Effector memory CD4-positive, alpha-beta T cell (primary cell): ENCODE data around the gene RGS6.

Experiments used
- DNase-seq, 3 donors: peaks; one replicate each; pipeline ENCODE4 v3.0.0-alpha.2; 2020
- H3K27ac ChIP-seq: 2 replicates; pipeline ENCODE4 v1.7.0; 2013; ENCODE audit warnings: mild to moderate bottlenecking, low read length, moderate library complexity; ENCODE audit not compliant: insufficient read depth, poor library complexity, severe bottlenecking
- H3K27me3 ChIP-seq: replicated peaks from 2 replicates; pipeline ENCODE4 v1.7.0; 2013; ENCODE audit warnings: mild to moderate bottlenecking, low read length; ENCODE audit not compliant: insufficient read depth, control insufficient read depth, poor library complexity, severe bottlenecking
- H3K36me3 ChIP-seq: 2 replicates; pipeline ENCODE4 v1.7.0; 2013; ENCODE audit warnings: mild to moderate bottlenecking, low read length, moderate library complexity; ENCODE audit not compliant: control insufficient read depth, insufficient read depth
- H3K4me1 ChIP-seq: 2 replicates; pipeline ENCODE4 v1.7.0; 2013; ENCODE audit warnings: low read length, mild to moderate bottlenecking; ENCODE audit not compliant: control insufficient read depth, insufficient read depth, poor library complexity, severe bottlenecking
- H3K4me3 ChIP-seq: 2 replicates; pipeline ENCODE4 v1.7.0; 2013; ENCODE audit warnings: low read length, low read depth, mild to moderate bottlenecking; ENCODE audit not compliant: insufficient read depth, poor library complexity, severe bottlenecking
- H3K9me3 ChIP-seq: 2 replicates; pipeline ENCODE4 v1.7.0; 2013; ENCODE audit warnings: mild to moderate bottlenecking, low read length, moderate library complexity; ENCODE audit not compliant: control insufficient read depth

Gene RGS6

DNA sequence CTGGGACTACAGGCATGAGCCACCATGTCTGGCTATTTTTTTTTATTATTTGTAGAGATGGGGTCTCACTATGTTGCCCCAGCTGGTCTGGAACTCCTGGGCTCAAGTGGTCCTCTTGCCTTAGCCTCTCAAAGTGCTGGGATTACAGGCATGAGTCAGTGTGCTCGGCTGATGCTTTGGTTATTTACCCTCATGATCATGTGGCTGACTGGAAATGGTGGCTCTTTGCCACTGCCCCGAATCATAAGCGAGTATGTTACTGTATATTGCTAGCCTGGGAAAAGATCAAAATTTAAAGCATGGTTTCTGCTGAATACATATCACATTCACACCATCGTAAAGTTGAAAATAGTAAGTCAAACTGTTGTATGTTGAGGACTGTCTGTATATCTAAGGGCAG is 101.1 kb downstream of the RGS6 start:
- H3K9me3 ChIP-seq: no peaks in the 10 kb centered on the region
- no peaks in the 10 kb centered on the region for H3K4me1 ChIP-seq
- no peak overlapping the region for H3K4me3 ChIP-seq
- H3K27ac ChIP-seq: no peak overlapping the region
- no peaks in the 10 kb centered on the region for H3K27me3 ChIP-seq
- no peak for DNase-seq
- H3K36me3 ChIP-seq: no peaks in the 10 kb centered on the region

DNA sequence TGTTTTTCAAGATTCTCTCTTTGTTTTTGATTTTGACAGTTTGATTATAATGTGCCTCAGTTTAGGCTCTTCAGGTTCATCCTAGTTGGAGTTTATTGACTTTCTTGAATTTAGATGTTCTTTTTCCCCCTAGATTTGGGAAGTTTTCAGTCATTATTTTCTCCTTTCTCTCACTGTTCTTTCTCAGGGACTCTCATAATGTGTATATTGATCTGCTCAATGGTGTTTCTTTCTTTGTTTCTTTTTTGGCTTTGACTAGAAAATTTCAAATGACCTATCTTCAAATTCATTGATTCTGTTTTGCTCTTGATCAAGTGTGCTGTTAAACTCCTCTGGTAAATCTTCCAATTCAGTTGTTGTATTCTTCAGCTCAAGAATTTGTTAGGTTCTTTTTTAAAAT is 108.3 kb downstream of the RGS6 start:
- no peak overlapping the region for H3K4me3 ChIP-seq
- no peaks in the 10 kb centered on the region for H3K36me3 ChIP-seq
- H3K27ac ChIP-seq: no peak overlapping the region
- no peak for DNase-seq
- H3K27me3 ChIP-seq: no peaks in the 10 kb centered on the region
- H3K9me3 ChIP-seq: no peaks in the 10 kb centered on the region
- H3K4me1 ChIP-seq: no peaks in the 10 kb centered on the region

DNA sequence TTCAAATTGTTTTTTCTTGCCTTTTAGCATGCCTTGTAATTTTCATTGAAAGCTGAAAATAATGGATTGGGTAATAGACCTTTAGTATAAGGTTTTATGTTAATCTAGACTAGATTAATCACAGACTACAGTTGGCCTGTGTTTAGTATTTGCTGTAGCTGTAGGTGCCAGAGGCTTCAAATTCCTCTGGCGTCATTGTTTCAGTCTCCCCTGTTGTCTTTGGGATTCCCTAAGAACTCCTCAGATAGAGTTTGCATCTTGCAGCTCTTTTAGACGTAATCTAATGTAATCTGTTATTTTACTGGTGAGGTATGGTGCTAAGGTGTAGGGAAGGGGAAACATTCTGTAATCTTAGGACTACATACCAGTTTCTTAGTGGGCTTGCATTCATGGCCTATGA is 113.0 kb downstream of the RGS6 start:
- no peak for DNase-seq
- no peaks in the 10 kb centered on the region for H3K4me1 ChIP-seq
- H3K4me3 ChIP-seq: no peak overlapping the region
- H3K36me3 ChIP-seq: no peaks in the 10 kb centered on the region
- H3K27me3 ChIP-seq: no peaks in the 10 kb centered on the region
- H3K9me3 ChIP-seq: no peaks in the 10 kb centered on the region
- no peak overlapping the region for H3K27ac ChIP-seq

DNA sequence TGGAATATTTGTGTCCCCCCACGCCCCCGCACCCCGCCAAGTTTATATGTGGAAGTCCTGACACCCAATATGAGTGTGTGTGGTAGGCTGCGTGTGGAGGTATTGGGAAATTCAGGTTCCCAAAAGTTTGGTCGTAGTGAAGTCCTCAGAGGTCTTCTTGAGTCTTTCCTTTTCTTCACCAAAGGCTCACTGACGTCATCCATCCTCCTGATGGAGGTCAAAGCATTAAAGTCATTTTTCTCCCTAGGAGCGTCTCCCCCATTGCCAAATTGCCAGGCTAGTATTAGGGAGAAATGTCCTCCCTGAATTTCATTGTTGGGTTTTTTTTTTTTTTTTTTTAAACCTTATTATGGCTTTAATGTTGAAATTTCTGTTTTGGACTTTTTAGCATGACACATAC is 113.7 kb downstream of the RGS6 start:
- Histone ChIP-seq H3K4me3 (no peak overlapping the region), H3K9me3 (no peaks in the 10 kb centered on the region), H3K27ac (no peak overlapping the region), H3K27me3 (no peaks in the 10 kb centered on the region), H3K4me1 (no peaks in the 10 kb centered on the region), H3K36me3 (no peaks in the 10 kb centered on the region)
- DNase-seq: no peak

DNA sequence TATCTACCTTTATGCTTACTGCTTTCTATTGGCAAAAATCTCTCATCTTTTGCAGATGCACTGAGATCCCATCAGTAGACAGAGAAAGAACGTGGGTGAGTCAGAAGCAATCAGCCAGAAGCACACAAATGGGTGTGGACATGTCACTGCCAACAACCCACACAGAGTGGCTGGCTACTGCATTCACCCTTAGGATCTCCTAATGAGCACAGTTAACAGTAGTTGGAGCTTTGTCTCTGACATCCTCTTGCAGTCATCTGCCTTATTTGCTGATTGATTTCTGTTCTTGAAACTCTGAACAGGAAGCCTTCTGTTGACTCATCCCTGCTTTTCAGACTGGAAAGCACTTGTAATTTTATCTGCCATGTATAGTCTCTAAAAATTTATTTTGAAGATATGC is 117.2 kb downstream of the RGS6 start:
- no peaks in the 10 kb centered on the region for H3K4me1 ChIP-seq

DNA sequence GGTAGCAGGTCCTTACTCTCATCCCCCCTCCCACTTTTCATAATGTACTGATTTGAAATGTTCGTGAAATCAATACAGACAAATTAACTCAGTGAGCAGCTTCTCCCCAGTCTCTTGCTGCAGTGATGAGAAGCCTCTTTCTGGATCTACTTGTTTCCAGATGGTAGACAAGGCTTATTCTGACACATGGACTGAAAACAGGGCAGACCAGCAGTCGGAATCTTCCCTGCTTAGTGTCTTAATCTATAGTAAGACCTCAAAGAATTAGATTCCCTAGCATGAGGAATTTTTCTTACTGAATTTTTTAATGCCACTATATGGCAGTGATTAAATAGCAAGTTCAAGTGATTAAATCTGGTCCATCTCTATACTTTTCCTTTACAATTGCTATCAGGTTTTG is 120.1 kb downstream of the RGS6 start:
- no peaks in the 10 kb centered on the region for H3K4me1 ChIP-seq
- H3K27ac ChIP-seq: no peak overlapping the region
- no peaks in the 10 kb centered on the region for H3K27me3 ChIP-seq
- no peak overlapping the region for H3K4me3 ChIP-seq
- H3K9me3 ChIP-seq: no peaks in the 10 kb centered on the region
- DNase-seq: no peak
- H3K36me3 ChIP-seq: no peaks in the 10 kb centered on the region

More for the DNA sequence above, 117.2 kb downstream of the RGS6 start:
- H3K36me3 ChIP-seq: no peaks in the 10 kb centered on the region
- H3K9me3 ChIP-seq: no peaks in the 10 kb centered on the region
- DNase-seq: no peak
- H3K4me3 ChIP-seq: no peak overlapping the region
- H3K27ac ChIP-seq: no peak overlapping the region
- H3K27me3 ChIP-seq: no peaks in the 10 kb centered on the region

DNA sequence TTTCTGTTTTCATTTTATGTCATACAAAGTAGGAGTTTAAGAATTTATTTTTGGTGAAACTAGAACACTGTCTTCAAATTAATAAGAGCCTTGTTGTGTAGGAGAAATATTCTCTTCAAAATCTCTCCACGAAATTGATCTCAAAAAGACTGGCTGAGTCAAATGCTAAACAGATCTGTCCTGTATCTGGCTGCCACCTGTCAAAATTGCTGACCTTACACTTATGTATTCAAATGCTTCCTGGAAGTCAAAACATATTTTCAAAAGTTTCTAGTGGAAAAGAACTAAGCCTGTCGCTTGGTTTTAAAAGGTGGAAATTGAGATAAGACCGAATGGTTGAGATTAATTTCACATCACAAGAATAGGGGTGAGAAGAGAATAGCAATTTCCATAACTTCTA is 121.4 kb downstream of the RGS6 start:
- DNase-seq: no peak
- Histone ChIP-seq H3K36me3 (no peaks in the 10 kb centered on the region), H3K4me3 (no peak overlapping the region), H3K27ac (no peak overlapping the region), H3K9me3 (no peaks in the 10 kb centered on the region), H3K4me1 (no peaks in the 10 kb centered on the region), H3K27me3 (no peaks in the 10 kb centered on the region)

DNA sequence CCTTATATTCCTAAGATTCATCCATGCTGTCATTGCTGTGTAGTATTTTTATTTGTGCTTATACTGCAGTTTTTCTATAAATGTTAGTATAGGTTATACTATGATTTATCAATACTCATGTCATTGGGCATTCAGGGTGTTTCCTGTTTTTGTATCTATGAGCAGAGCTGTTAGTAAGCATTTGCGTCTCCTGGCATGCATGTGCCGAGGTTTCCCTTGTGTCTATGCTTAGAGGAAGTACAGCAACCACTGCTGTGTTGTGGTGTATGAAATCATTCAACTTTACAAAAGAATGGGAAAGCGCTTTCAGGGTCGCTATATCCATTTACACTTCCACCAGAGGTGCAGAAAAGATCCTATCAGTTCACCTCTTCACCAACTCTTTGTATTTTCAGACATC is 122.7 kb downstream of the RGS6 start:
- Histone ChIP-seq H3K27me3 (no peaks in the 10 kb centered on the region), H3K9me3 (no peaks in the 10 kb centered on the region), H3K4me1 (no peaks in the 10 kb centered on the region), H3K4me3 (no peak overlapping the region), H3K36me3 (no peaks in the 10 kb centered on the region), H3K27ac (no peak overlapping the region)
- no peak for DNase-seq

DNA sequence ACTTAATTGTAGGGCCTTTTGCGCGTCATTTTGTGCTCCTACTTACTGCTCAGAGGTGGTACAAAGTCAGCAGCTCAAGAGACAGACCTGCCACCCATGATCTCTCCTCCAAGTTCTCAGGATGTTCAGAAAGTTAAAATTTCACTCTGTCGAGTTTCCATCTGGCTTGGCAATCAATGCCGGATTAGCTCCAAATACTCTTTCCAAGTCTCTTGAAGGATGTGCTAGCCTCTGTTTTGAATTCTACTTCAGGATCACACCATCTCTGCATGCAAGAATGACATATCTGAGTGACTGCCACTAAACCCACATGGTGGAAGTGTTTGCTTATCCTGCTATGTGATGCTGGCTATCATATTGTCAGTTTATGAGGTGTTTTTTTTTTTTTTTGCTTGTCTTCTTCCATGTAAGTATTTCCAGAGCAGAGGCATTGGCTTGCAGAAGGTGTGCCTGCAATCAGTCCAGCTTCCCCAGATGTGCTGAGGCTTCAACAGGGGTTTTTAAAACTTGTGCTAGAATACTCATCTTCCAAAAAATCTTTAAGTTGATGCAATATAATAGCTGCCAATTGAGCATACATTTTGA is 125.6 kb downstream of the RGS6 start:
- Histone ChIP-seq H3K36me3 (no peaks in the 10 kb centered on the region), H3K27me3 (no peaks in the 10 kb centered on the region), H3K4me1 (no peaks in the 10 kb centered on the region)

DNA sequence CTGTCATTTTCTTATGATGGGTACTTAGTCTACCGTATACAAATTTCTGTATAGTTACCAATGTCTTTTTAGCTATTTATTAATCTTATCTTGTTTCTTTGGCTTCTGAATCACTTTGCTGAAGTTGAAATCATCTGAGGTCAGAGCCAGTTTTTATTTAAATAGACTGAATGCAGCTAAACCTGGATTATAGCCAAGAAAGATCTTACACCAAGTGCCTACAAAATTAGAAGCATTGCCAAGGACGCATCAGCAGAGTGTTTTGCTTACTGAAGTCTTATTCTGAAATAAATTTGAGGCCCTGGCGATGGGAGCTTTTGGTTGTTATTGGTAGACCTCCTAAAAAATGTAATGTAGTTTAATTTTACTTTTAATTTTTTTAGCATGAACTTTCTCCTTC is 128.2 kb downstream of the RGS6 start:
- Histone ChIP-seq H3K27ac (no peak overlapping the region), H3K9me3 (no peaks in the 10 kb centered on the region), H3K27me3 (no peaks in the 10 kb centered on the region), H3K4me1 (no peaks in the 10 kb centered on the region), H3K36me3 (no peaks in the 10 kb centered on the region), H3K4me3 (no peak overlapping the region)
- no peak for DNase-seq

More for the DNA sequence above, 125.6 kb downstream of the RGS6 start:
- no peak overlapping the region for H3K4me3 ChIP-seq
- no peaks in the 10 kb centered on the region for H3K9me3 ChIP-seq
- no peak overlapping the region for H3K27ac ChIP-seq
- DNase-seq: no peak

DNA sequence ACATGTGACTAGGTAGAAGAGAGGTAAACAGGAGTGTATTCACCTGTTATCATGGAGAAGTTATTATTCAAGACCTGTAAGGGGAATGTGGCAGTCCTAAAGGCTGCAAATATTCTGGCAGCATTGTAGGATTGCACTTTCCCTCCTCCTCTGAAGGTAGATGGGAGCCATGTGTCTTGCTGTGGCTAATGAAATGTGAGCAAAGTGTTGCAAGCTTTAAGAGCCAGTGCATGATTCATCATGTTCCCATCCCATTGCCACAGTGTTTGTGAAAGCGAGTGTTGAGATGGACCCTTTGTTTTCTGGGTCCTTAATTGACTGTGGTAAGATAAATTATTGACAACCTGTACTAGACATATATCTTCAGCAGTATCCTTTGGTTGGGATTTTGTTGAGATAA is 128.7 kb downstream of the RGS6 start:
- Histone ChIP-seq H3K9me3 (no peaks in the 10 kb centered on the region), H3K4me1 (no peaks in the 10 kb centered on the region), H3K27ac (no peak overlapping the region), H3K4me3 (no peak overlapping the region), H3K27me3 (no peaks in the 10 kb centered on the region), H3K36me3 (no peaks in the 10 kb centered on the region)
- DNase-seq: no peak
